ENCODE data around the gene BPTF. TPM values are rescaled to one million over a fixed set of nuclear protein-coding genes. Genes with fewer than 3 reads are reported as not detected.
"Not testable (repeated sequence)": the region's sequence is repeated elsewhere in the genome, so short reads cannot be mapped to it uniquely, and the experiment has no call there.

The BPTF gene
- total RNA-seq, 2 experiments from 2014 or later = 58.1 to 61.9 TPM

GRCh38 chr17:67992548-67993152 is 167.3 kb downstream of the BPTF start:
- Mint-ChIP-seq H3K9me3 (no peaks in the 10 kb centered on the region), H3K36me3 (ENCODE audit: low read depth) (no peaks in the 10 kb centered on the region), H3K27me3 (ENCODE audit: low read depth) (peaks cover 15% of the 10 kb centered on the region), H3K4me3 (peak overlapping the region; percentile 83), H3K4me1 (ENCODE audit: low read depth) (peaks cover 28% of the 10 kb centered on the region), H3K27ac (peak overlapping the region; percentile 71)
- DNase-seq = no peak
- CTCF ChIA-PET = no interaction called here
- intact Hi-C loops (cut with micrococcal nuclease) = loop anchor here (1.0 to 10.0 kb wide), 3 partner anchors 28 to 618 kb away; partner anchors contain the start of genes BPTF and PITPNC1

- intact Hi-C loops (cut with micrococcal nuclease) = loop anchor here (1.0 to 10.0 kb wide), 3 partner anchors 27 to 619 kb away; partner anchors contain the start of genes BPTF and PITPNC1
- CTCF ChIA-PET = interaction anchor here (1.6 kb wide), 1 partner anchor 29 kb away, joined by 3 read pairs; no protein-coding TSS in a partner anchor
These were observed 168.1 kb downstream of the BPTF start for GRCh38 chr17:67993153-67993997.

GRCh38 chr17:67993998-67994361 is 168.7 kb downstream of the BPTF start:
- Mint-ChIP-seq H3K4me1 (ENCODE audit: low read depth) (peaks cover 30% of the 10 kb centered on the region), H3K36me3 (ENCODE audit: low read depth) (no peaks in the 10 kb centered on the region), H3K27me3 (ENCODE audit: low read depth) (peaks cover 17% of the 10 kb centered on the region), H3K9me3 (no peaks in the 10 kb centered on the region), H3K27ac (peak overlapping the region; percentile 78), H3K4me3 (peak overlapping the region; percentile 78)
- intact Hi-C loops (cut with micrococcal nuclease) = loop anchor here (1.0 to 10.0 kb wide), 5 partner anchors 26 to 1333 kb away; partner anchors contain the start of genes ABCA5, BPTF, KPNA2 and PITPNC1
- no peak for DNase-seq
- CTCF ChIA-PET = interaction anchor here (1.4 to 1.6 kb wide), 2 partner anchors 26 to 29 kb away, joined by 3 to 5 read pairs; no protein-coding TSS in a partner anchor

More at GRCh38 chr17:67993153-67993997, 168.1 kb downstream of the BPTF start:
- Mint-ChIP-seq H3K27me3 (ENCODE audit: low read depth) (peaks cover 16% of the 10 kb centered on the region), H3K4me1 (ENCODE audit: low read depth) (peaks cover 29% of the 10 kb centered on the region), H3K27ac (peak overlapping the region; percentile 78), H3K36me3 (ENCODE audit: low read depth) (no peaks in the 10 kb centered on the region), H3K9me3 (no peaks in the 10 kb centered on the region), H3K4me3 (peak overlapping the region; percentile 83)
- peak; percentile 72 for DNase-seq

GRCh38 chr17:67994817-67995569 is 169.7 kb downstream of the BPTF start:
- Mint-ChIP-seq H3K36me3 (ENCODE audit: low read depth) (no peaks in the 10 kb centered on the region), H3K4me3 (peak overlapping the region; percentile 78), H3K27ac (no peak overlapping the region), H3K4me1 (ENCODE audit: low read depth) (peaks cover 30% of the 10 kb centered on the region), H3K9me3 (no peaks in the 10 kb centered on the region), H3K27me3 (ENCODE audit: low read depth) (peaks cover 17% of the 10 kb centered on the region)
- no peak for DNase-seq
- intact Hi-C loops (cut with micrococcal nuclease) = loop anchor here (1.0 to 10.0 kb wide), 4 partner anchors 40 to 1332 kb away; partner anchors contain the start of genes ABCA5, BPTF, KPNA2 and PITPNC1
- CTCF ChIA-PET = interaction anchor here (0.5 to 1.6 kb wide), 5 partner anchors 17 to 254 kb away, joined by 3 to 5 read pairs (median 5); no protein-coding TSS in a partner anchor

- peak; percentile 26 for DNase-seq
- intact Hi-C loops (cut with micrococcal nuclease) = loop anchor here (2.0 to 10.0 kb wide), 3 partner anchors 171 to 1331 kb away; partner anchors contain the start of genes ABCA5, BPTF and PITPNC1
- no peaks in the 10 kb centered on the region for H3K9me3 Mint-ChIP-seq
- peak overlapping the region; percentile 78 for H3K4me3 Mint-ChIP-seq
- CTCF ChIA-PET = interaction anchor here (1.0 to 1.4 kb wide), 5 partner anchors 13 to 24 kb away, joined by 3 to 5 read pairs (median 4); no protein-coding TSS in a partner anchor
- no peaks in the 10 kb centered on the region for H3K36me3 Mint-ChIP-seq (ENCODE audit: low read depth)
- H3K4me1 Mint-ChIP-seq (ENCODE audit: low read depth) = peaks cover 30% of the 10 kb centered on the region
- H3K27me3 Mint-ChIP-seq (ENCODE audit: low read depth) = peaks cover 17% of the 10 kb centered on the region
- no peak overlapping the region for H3K27ac Mint-ChIP-seq
These were observed 170.4 kb downstream of the BPTF start for GRCh38 chr17:67995570-67996263.

DNA sequence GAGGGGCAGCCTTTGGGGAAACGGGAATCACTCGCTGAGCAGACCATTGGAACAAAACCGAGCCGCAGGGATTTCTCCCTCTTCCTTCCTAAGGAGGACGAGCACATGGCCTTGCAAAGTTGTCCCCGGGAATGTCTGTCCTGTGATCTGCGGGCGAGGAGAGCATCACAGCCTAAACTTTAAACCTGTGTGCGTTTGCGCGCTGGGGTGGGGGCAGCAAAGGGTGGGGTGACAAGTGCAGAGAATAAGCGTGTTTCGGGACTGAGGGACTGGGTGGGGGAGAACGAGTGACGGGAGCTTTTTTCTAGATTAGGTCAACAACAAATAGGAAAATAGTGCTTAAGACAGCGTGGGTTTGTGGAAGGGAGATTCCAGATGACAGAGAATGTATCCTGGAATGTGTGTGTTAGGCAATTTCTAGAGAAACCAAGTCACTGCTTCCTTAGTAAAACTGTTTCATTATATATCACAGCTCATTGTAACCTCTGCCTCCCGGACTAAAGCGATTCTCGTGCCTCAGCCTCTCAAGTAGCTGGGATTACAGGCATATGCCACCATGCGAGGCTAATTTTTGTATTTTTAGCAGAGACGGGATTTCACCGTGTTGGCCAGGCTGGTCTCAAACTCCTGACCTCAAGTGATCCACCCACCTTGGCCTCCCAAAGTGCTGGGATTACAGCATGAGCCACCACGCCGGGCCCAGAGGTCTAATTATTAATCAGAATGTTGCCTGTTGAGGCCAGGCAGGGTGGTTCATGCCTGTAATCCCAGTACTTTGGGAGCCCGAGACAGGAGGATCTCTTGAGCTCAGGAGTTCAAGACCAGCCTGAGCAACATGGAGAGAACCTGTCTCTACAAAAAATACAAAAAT is 171.2 kb downstream of the BPTF start, which contains the start of gene C17orf58:
Gene C17orf58, minus strand, starts transcription at position 169 of the 871 bp plus-strand sequence. CDS start 271 bp downstream, outside the sequence.
- H3K9me3 Mint-ChIP-seq; H3K36me3 Mint-ChIP-seq (ENCODE audit: low read depth); H3K27ac Mint-ChIP-seq: not testable (repeated sequence)
- Mint-ChIP-seq H3K27me3 (ENCODE audit: low read depth) (peaks cover 17% of the 10 kb centered on the region), H3K4me1 (ENCODE audit: low read depth) (peaks cover 30% of the 10 kb centered on the region), H3K4me3 (peak within 1 kb of the TSS; percentile 78)
- peak; percentile 40 for DNase-seq
- intact Hi-C loops (cut with micrococcal nuclease) = loop anchor here (10.0 kb wide), 2 partner anchors 172 to 622 kb away; partner anchors contain the start of genes BPTF and PITPNC1
- CTCF ChIA-PET = interaction anchor here (0.7 to 1.3 kb wide), 4 partner anchors 12 to 331 kb away, joined by 3 to 4 read pairs (median 4); no protein-coding TSS in a partner anchor

DNA sequence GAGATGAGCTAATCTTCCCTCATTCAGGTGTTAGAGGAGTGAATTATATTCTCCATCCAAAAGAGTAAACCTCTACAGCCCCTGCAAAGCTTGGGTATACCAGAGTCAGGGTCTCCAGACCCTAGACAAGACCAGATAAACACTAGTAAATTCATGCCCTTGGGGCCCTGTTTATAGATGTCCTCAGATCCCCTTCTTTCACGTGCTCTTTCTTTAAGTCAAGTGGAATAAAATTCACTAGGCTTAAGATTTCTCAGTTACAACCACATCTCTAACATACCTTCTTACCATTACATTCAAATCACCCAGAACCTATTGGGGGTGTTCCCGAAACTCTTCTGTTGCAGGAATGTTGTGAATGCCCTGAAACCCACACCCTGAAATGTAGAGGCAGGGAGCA is 173.2 kb downstream of the BPTF start:
- Mint-ChIP-seq H3K27ac (no peak overlapping the region), H3K4me1 (ENCODE audit: low read depth) (peaks cover 25% of the 10 kb centered on the region), H3K4me3 (no peak overlapping the region), H3K27me3 (ENCODE audit: low read depth) (peaks cover 17% of the 10 kb centered on the region), H3K9me3 (no peaks in the 10 kb centered on the region), H3K36me3 (ENCODE audit: low read depth) (no peaks in the 10 kb centered on the region)
- intact Hi-C loops (cut with micrococcal nuclease) = loop anchor here (10.0 kb wide), 2 partner anchors 174 to 624 kb away; partner anchors contain the start of genes BPTF and PITPNC1
- CTCF ChIA-PET = no interaction called here
- no peak for DNase-seq

GRCh38 chr17:67999291-67999911 is 174.1 kb downstream of the BPTF start:
- H3K9me3 Mint-ChIP-seq = no peaks in the 10 kb centered on the region
- H3K27ac Mint-ChIP-seq = no peak overlapping the region
- no peaks in the 10 kb centered on the region for H3K36me3 Mint-ChIP-seq (ENCODE audit: low read depth)
- intact Hi-C loops (cut with micrococcal nuclease) = loop anchor here (10.0 kb wide), 2 partner anchors 175 to 625 kb away; partner anchors contain the start of genes BPTF and PITPNC1
- no peak for DNase-seq
- H3K4me1 Mint-ChIP-seq (ENCODE audit: low read depth) = peaks cover 22% of the 10 kb centered on the region
- CTCF ChIA-PET = interaction anchor here (0.6 kb wide), 1 partner anchor 12 kb away, joined by 4 read pairs; no protein-coding TSS in a partner anchor
- no peak overlapping the region for H3K4me3 Mint-ChIP-seq
- peaks cover 17% of the 10 kb centered on the region for H3K27me3 Mint-ChIP-seq (ENCODE audit: low read depth)

DNA sequence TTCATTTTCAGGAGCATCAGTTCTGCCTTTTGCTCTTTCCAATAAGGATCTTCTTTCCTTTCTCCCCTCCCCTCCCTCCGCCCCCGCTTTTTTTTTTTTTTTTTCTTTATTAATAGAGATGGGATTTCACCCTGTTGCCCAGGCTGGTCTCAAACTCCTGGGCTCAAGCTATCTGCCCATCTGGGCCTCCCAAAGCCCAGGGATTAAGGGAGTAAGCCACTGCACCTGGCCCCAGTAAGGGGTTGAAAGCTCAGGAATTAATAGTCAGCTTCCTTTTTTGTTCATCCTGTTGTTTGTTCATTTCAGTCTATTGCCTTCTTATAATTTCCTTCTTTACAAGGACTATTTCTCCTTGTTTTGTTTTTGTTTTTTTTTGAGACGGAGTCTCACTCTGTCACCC is 178.9 kb downstream of the BPTF start:
- DNase-seq = no peak
- intact Hi-C loops (cut with micrococcal nuclease) = no loop called here
- Mint-ChIP-seq H3K36me3 (ENCODE audit: low read depth) (no peaks in the 10 kb centered on the region), H3K27me3 (ENCODE audit: low read depth) (no peaks in the 10 kb centered on the region), H3K9me3 (no peaks in the 10 kb centered on the region), H3K4me3 (no peak overlapping the region), H3K4me1 (ENCODE audit: low read depth) (no peaks in the 10 kb centered on the region), H3K27ac (no peak overlapping the region)
- CTCF ChIA-PET = no interaction called here

GRCh38 chr17:68006797-68007196 is 181.5 kb downstream of the BPTF start:
- Mint-ChIP-seq H3K36me3 (ENCODE audit: low read depth) (no peaks in the 10 kb centered on the region), H3K9me3 (no peaks in the 10 kb centered on the region)

More at GRCh38 chr17:68006797-68007196, 181.5 kb downstream of the BPTF start:
- intact Hi-C loops (cut with micrococcal nuclease) = no loop called here
- Mint-ChIP-seq H3K4me3 (no peak overlapping the region), H3K4me1 (ENCODE audit: low read depth) (peaks cover 5% of the 10 kb centered on the region), H3K27ac (no peak overlapping the region), H3K27me3 (ENCODE audit: low read depth) (no peaks in the 10 kb centered on the region)
- CTCF ChIA-PET = interaction anchor here (1.4 kb wide), 1 partner anchor 44 kb away, joined by 3 read pairs; no protein-coding TSS in a partner anchor
- DNase-seq = no peak
